Ascending aorta (tissue), 2 donors: ENCODE data around the gene PEX1. TPM values are rescaled to one million over a fixed set of nuclear protein-coding genes. Genes with fewer than 3 reads are reported as not detected.

Experiments
- DNase-seq, 2 donors: peaks; one replicate each; pipeline ENCODE4 v3.0.0-alpha.2; 2019; ENCODE audit warnings: low spot score in 2 of 2
- H3K27ac ChIP-seq, 2 donors: fragments of 200-600 bp; sonication (generic); one replicate each; pipeline ENCODE4 v1.5.1; 2016 to 2017; ENCODE audit warnings: mild to moderate bottlenecking in 1 of 2
- H3K27me3 ChIP-seq: fragments of 200-600 bp; sonication (generic); one replicate; pipeline ENCODE4 v1.5.1; 2017
- H3K36me3 ChIP-seq, 2 donors: fragments of 200-600 bp; sonication (generic); one replicate each; pipeline ENCODE4 v1.5.1; 2016
- H3K4me1 ChIP-seq, 2 donors: fragments of 200-600 bp; sonication (generic); one replicate each; pipeline ENCODE4 v1.5.1; 2016 to 2017; ENCODE audit warnings: mild to moderate bottlenecking in 1 of 2
- H3K4me3 ChIP-seq, 2 donors: fragments of 200-600 bp; sonication (generic); one replicate each; pipeline ENCODE4 v1.5.1; 2016 to 2017; ENCODE audit warnings: mild to moderate bottlenecking in 1 of 2
- H3K9me3 ChIP-seq, 2 donors: fragments of 200-600 bp; sonication (generic); one replicate each; pipeline ENCODE4 v1.5.1; 2016
- CTCF ChIP-seq, 3 experiments: fragments of 200-600 bp in 2 of 3; fragments of 450-650 bp in 1 of 3; sonication (generic) in 2 of 3; IDR thresholded peaks; one replicate each; pipeline ENCODE4 v1.5.1; 2016 to 2019; ENCODE audit warnings: antibody characterized with exemption in 3 of 3, mild to moderate bottlenecking in 1 of 3, moderate library complexity in 1 of 3
- intact Hi-C: fragments of 100-400 bp; cut with DNase I; formaldehyde crosslinking; loops from one replicate; pipeline ENCODE4 v1.15.1; 2023
- total RNA-seq: library from RNA; depleted of rRNA; stranded (reverse); fragments of >200 nt; gene quantifications from one replicate; pipeline ENCODE4 v1.1.0, GENCODE V29; 2016

Gene PEX1
- total RNA-seq, 1 donor from 2014 or later: 6.5 TPM

- DNase-seq: no peak
- intact Hi-C loops: no loop called here
- Histone ChIP-seq H3K9me3 (no peaks in the 10 kb centered on the region), H3K4me3 (no peak overlapping the region), H3K4me1 (no peaks in the 10 kb centered on the region), H3K36me3 (no peaks in the 10 kb centered on the region), H3K27ac (no peak overlapping the region), H3K27me3 (no peaks in the 10 kb centered on the region)
- no peak for TF ChIP-seq CTCF (IDR thresholded peaks at IDR 0.05)
These were observed 90.3 kb downstream of the PEX1 start for GRCh38 chr7:92437956-92438491.

Other genes with a start within 250 kb of the PEX1 start
- gene GATAD1, start 81.0 kb downstream of the PEX1 start, total RNA-seq: 20.4 TPM
- not detected for gene ERVW-1, start 50.6 kb downstream of the PEX1 start, total RNA-seq
- 2.2 TPM for gene RBM48, start 275 bp upstream of the PEX1 start, total RNA-seq
- gene FAM133B, start 61.9 kb upstream of the PEX1 start, total RNA-seq: 0.64 TPM